ENCODE data around the gene ANKRD7.

Gene ANKRD7

GRCh38 chr7:118224521-118224920 is at the start of gene ANKRD7:
Gene ANKRD7, plus strand, starts transcription at chr7:118224704. Its CDS starts 127 bp downstream, at chr7:118224831.
- no peak for DNase-seq

DNA sequence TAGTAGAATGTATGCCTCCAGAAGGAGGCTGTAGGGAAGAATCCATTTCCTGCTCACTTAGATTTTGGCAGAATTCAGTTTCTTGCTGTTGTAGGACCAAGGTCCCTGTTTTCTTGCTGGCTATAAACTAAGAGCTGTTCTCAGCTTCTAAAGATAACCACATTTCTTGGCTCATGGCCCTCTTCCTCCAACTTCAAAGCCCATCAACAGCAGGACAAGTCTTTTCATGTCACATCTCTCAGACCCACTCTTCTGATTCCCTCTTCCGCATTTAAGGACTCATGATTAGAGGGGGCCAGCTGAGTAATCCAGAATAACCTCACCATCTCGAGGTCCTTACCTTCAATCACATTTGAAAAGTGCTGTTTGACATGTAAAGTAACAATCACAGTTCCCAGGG is 48.8 kb upstream of the ANKRD7 start:
- no peak for DNase-seq

- DNase-seq: no peak
These were observed 45.3 kb upstream of the ANKRD7 start for GRCh38 chr7:118179191-118179590.

DNA sequence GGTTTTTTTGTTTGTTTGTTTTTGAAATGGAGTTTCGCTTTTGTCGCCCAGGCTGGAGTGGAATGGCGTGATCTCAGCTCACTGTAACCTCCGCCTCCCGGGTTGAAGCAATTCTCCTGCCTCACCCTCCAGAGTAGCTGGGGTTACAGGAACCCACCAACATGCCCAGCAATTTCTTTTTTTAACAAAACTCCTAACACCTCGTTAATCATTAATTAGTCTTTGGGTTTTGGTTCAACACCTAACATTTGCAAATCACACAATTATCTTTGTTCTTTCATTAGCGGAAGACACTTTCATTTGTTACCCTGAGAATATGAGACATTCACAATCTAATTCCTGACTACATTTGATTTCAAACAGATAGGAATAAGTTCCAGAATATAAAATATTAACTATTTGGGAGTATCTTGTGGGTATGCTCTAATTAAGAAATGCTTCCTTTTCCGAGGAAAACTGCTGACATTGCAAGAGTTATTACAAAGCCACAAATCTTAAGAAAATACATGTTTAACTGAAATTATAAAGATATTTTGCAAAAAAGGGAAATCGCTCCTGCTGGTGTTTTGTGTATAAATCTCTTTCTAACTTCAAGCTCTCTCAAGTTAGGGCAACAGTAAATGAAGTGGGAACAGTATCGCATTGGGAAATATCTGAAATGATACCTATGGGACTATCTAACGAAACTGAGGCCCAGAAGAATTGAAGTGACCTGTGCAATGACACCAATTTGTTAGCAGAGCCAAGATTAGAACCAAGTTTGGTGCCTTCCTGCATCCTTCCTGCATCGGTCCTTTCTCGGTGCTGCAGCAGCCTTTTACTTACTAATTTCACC is 41.7 kb upstream of the ANKRD7 start:
- no peak for DNase-seq

- no peak for DNase-seq
These were observed 41.1 kb upstream of the ANKRD7 start for GRCh38 chr7:118183428-118183785.

DNA sequence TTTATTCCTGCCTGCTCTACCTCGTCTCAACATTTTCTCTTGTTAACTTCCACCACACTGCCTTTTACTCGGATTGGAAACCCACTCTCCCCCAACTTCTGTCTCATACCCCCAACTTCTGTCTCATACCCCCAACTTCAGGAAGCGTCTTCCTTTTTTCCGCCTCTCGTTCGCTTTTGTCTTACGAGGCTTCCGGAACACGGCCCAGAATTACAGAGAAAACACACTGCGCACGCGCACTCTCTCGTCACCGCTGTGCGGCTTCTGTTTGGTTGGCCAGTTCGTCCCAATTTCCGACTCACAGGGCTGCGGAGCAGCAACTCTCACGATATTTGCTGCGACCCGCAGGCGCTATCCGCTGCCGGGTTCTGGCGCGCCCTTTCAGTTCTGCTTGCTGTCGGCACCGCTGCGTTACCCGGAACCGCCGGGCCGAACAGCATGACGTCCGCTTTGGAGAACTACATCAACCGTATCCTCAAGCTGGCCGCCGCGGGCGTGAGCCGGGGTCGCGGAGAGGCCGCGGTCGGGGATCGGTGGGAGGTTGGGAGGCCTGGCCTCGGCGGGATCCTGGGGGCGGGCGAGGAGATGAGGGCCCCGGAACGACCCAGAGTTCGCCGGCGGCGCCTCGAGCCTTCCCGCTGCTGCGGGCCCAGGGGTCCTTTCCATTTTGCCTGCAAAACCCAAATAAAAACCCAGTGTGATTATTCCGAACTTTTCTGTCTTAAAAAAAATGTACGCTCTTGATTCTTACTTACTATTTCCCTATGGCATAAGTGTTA is 40.5 kb upstream of the ANKRD7 start, which contains the start of gene LSM8:
Gene LSM8, plus strand, starts transcription at position 379 of the 779 bp plus-strand sequence. Its CDS starts 60 bp downstream, at position 439.
- peak; percentile 88 for DNase-seq

GRCh38 chr7:118184565-118184940 is 40.0 kb upstream of the ANKRD7 start:
- DNase-seq: no peak

- DNase-seq: no peak
These were observed 39.2 kb upstream of the ANKRD7 start for GRCh38 chr7:118185163-118185860.

DNA sequence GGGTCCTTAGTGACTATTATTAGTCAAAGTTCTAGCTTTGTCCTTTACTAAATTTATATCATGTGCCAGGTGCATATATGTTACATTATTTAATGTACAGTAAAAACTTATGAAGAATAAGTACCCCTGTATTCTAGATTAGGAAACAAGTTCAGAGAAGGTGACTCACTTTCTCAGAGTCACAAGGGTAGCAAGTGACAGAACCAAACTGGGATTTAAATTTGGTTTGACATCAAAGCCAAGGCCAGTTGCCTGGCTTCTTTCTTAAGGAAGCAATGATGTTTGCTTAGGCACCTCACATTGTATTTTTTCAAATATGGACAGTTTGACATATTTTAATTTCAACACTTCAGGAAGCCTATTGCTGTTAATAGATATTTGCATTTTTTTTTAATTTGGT is 38.0 kb upstream of the ANKRD7 start:
- DNase-seq: no peak

DNA sequence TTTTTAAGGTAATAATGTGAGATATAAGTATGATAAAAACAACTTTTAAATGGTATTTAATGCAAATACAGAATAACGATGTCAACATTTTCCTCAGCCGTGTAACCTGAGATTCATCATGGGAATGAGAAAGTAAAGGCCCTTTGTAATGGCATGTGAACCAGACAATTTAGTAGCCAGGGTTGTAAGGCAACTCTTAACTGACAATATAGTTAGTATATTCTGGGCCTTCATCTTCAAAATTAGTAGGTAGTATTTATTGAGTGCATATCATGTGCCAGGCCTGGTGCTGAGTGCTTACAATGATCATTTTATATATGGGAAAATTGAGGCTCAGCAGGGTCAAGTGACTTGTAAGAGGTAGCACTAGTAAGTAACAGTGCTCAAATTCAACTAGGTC is 29.9 kb upstream of the ANKRD7 start:
- DNase-seq: no peak

GRCh38 chr7:118195837-118196474 is 28.5 kb upstream of the ANKRD7 start:
- DNase-seq: no peak

- DNase-seq: no peak
These were observed 22.4 kb upstream of the ANKRD7 start for GRCh38 chr7:118202061-118202460.

DNA sequence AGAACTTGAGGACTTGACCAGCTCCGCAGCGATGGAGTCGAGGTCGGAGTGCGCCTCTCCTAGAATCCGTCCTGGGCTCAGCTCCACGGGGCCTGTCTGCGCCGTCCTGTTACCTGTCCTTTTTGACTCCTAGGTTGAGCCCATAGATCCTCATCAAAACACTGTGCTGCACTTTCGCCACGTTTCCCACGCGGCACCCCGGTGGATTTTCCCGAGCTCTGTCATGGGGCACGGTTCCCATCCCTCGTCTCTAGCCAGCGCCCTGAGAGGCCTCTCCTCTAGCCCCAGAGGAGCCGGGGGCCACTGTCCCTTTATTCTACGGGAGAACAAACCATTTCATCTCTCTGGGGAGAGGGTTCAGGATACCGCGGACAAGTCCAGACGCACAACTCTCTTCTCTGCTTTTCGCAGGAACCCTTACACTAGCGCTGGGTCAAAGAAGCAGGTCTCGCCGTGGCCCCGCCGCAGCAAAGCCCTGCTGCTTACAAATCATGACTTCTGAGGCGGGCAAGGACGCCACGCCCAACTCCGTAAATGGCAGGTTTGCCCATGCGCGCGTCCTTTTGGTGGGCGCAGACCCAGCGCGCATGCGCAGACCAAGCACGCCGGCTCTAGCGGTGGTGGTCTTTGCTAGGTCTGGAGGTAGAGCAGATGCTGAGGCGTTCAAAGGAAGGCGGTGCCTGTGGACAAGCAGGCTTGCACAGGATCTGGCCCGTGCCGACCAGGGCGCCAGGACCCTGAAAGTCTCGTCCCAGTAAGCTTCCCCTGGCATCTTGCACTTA is 10.3 kb upstream of the ANKRD7 start:
- peak; percentile 69 for DNase-seq

DNA sequence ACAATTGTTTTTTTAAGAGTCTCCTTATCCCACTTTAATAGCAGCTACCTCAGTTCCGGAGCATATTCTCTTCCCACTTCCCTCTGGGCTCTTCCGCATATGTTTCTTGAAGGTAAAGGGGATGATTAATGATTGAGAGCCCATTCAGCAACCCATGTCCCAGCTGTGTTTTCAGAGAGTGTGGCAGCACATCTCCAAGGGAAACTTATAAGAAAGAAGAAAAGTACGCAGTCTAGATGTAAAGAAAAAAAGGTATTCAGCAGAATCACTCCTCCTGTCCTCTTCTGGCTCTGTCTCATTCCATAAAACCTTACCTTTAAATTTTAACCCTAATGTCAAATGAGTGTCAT is 9.7 kb upstream of the ANKRD7 start:
- DNase-seq: no peak

DNA sequence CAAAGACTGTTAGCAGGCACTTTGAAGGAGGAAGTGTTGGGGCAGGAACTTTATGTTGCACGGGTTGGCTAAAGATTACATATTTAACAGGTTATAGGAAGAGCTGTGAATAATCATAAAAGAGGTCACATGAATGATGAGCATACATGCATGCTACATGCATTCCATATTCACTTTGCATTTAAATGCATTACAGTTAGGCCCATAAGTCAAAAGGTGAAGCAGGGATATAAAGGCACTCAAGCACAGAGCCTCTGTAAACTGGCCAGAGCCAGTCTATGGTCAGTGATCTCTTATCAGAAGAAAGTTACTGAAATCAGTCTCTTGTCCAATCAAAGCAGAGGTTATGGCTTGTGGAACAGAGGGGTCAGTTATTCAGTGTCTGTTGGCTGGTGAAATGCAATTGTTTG is 7.3 kb upstream of the ANKRD7 start:
- no peak for DNase-seq

DNA sequence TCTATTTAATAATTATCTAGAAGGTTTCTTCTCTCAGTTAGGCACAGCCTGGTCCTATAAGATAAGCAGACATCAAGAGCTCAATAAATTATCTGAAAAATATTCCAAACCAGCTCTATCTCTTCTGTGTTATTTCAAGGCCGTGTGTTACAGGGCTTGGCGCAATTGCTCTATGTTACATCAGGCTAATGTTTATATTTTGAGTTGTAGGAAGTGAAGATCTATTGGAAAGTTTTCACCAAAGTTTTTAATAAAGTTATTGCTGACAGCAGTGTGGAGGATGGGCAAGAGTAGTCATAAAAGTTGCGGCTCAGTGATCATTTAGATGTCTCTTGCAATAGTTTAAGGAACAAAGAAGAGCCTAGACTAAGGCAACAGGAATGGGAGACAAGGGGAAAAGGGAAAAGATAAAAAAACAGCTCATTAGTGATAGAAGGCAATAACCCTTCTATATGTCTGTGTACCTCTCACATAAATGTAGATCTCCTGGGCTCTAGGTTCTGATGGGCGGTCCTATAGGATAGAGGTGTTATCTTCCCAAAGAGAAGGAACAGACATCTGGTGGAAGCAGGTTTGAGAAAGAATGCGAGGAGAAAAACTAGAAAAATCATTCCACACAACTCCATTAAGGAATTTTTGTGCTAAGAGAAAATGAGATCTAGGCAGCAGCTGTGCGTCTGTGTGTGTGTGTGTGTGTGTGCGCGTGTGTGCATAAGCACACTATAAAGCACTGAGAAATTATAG is 5.9 kb upstream of the ANKRD7 start:
- DNase-seq: no peak

DNA sequence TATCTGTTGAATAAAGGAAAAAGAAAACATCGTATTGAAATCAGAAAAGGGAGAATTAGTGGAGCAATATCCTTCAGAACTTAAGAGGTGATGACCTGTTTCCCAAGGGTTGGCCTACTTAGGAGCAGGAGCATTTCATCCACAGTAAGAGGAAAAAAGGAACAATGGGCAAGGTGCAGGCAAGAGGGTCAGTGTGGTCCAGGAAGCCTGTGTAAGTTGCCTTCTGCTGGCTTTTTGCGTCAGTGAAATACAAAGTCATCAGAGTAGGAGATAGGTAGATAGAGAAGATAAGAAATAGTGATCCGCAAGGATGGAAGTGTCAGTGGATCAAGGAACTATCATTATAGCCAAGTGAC is 5.4 kb upstream of the ANKRD7 start:
- DNase-seq: no peak

GRCh38 chr7:118220583-118220982 is 3.9 kb upstream of the ANKRD7 start:
- DNase-seq: no peak

DNA sequence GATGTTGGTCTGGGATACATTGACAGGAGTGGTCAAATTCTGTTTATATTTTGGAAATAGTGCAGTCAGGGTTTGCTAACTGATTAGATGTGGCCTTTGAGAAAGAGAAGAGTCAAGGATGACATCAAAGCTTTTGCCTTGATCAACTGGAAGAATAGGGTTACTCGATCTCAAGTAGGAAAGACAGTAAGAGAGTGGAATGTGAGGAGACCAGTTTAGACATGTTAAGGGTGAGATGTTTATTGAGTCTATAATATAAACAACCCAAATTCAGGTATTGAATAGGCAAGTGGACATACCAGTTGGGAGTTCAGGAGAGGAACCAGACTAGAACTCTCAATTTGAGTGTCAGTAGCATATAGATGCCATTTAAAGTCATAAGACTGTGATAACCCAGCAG is 1.9 kb upstream of the ANKRD7 start:
- no peak for DNase-seq

- DNase-seq: no peak
These were observed 8.3 kb downstream of the ANKRD7 start for GRCh38 chr7:118232837-118233236.

- no peak for DNase-seq
These were observed 9.3 kb downstream of the ANKRD7 start for GRCh38 chr7:118233799-118234198.

GRCh38 chr7:118239014-118239413 is 14.5 kb downstream of the ANKRD7 start:
- no peak for DNase-seq

All from T1000 (cell line).